Suppressor macrophage treated with lipopolysaccharide for 4 hours (primary cell): ENCODE data around the gene BHLHA9.
"Not testable (repeated sequence)": the region's sequence is repeated elsewhere in the genome, so short reads cannot be mapped to it uniquely, and the experiment has no call there.

Experiments used
- DNase-seq: peaks from one replicate; pipeline ENCODE4 v3.0.0-alpha.2; 2020

Gene BHLHA9

DNA sequence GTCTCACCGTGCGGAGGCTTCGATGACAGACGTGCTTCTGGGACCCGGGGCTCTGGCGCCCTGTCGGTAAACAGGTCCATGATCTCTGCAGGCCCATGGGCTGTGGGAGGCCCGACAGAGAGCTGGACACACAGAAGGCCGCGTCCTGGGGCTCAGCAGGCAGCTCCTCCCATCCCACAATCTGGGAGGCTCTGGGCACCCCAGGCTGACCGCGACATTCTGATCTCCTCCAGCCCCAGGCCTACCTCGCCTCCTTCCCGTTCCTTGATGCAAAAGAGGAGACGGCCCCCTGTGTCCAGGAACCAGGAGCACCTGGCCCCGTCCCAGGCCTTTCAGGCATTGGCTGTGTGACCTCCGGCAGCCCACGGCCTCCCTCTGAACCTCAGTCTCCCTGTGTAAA, 32.5 kb downstream of the BHLHA9 start:
- no peak for DNase-seq

DNA sequence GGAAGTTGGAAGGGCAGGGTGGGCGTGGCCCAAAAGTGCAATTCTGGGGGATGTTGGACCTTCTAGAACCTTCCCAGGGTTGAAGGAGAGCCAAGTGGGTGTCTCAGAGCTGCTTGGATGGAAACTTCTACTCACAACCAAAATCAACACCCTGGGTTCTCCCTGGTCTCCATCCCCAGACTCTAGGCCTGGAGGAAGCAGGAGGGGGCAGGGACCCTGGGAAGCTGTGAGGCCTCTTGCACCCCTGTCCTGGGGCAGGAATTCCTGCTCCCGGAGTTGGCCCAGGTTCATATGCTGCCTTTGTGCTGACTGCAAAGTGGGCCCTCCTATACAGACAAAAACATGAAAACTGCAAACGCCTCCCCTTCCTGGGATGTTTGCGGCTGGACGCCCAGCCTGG, 34.3 kb downstream of the BHLHA9 start:
- DNase-seq, result no peak

GRCh38 chr17:1304962-1305563, 34.8 kb downstream of the BHLHA9 start:
- DNase-seq, result no peak

DNA sequence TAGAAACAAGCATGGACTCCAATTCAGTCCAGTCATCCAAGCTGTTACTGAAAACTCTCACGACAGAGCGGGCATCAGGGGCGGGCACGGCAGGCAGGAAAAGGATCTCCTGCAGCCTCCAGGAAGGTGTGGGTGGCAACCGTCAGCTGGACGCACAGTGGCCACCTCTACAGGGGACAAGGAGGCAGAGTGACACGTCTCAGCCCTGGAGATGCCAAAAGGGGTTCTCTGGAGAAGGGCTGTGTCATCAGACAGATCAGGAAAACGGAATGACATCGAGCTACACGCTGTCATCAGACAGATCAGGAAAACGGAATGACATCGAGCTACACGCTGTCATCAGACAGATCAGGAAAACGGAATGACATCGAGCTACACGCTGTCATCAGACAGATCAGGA, 37.6 kb downstream of the BHLHA9 start:
- DNase-seq, result not testable (repeated sequence)

- DNase-seq, result no peak
Measured at GRCh38 chr17:1312261-1312870, 42.1 kb downstream of the BHLHA9 start.

GRCh38 chr17:1313270-1314005, 43.2 kb downstream of the BHLHA9 start:
- no peak for DNase-seq

- DNase-seq, result no peak
Measured at GRCh38 chr17:1315409-1315808, 45.2 kb downstream of the BHLHA9 start.

GRCh38 chr17:1315891-1316403, 45.7 kb downstream of the BHLHA9 start:
- no peak for DNase-seq
